Skin epidermis (tissue), 12 donors: ENCODE data around the gene PRR20G.

Experiments
- H3K27ac ChIP-seq, 21 experiments: fragments of 200-600 bp; sonication (generic) in 11 of 21; one replicate each; pipeline ENCODE4 v1.5.0; 2020; ENCODE audit warnings: mild to moderate bottlenecking in 3 of 21, inconsistent platforms in 2 of 21, moderate library complexity in 2 of 21
- H3K4me3 ChIP-seq, 7 experiments: fragments of 200-600 bp; sonication (generic) in 2 of 7; one replicate each; pipeline ENCODE4 v1.5.0; 2020; ENCODE audit warnings: inconsistent platforms in 2 of 7, mild to moderate bottlenecking in 2 of 7, moderate library complexity in 1 of 7

PRR20G gene

DNA sequence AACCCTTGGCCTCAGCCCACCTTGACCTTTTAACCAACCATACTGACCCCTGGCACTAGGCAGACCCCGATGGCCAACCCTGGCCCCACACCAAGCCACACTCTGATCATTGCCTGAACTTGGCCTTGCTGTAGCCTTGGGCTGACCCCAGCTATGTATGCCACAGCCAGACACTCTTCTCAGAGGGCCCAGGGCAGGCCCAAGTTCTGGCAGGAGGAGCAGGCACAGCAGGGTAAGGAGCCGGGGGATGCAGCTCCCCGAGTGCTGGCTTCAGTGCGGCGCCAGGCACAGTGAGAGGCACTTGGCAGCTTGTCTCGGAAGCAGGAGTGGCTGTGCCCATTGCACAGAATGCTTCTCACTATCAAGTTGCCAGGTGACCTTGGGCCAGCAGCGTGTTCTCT lies 22.3 kb downstream of the PRR20G start:
- Histone ChIP-seq H3K4me3 (no peak overlapping the region), H3K27ac (no peak overlapping the region)

- H3K4me3 ChIP-seq, result no peak overlapping the region
- H3K27ac ChIP-seq, result no peak overlapping the region
These were observed 22.9 kb downstream of the PRR20G start for GRCh38 chr3:127264794-127265514.

- H3K27ac ChIP-seq, result no peak overlapping the region
- H3K4me3 ChIP-seq, result no peak overlapping the region
These were observed 23.6 kb downstream of the PRR20G start for GRCh38 chr3:127264292-127264691.

GRCh38 chr3:127263586-127264231 lies 24.1 kb downstream of the PRR20G start:
- no peak overlapping the region for H3K4me3 ChIP-seq
- no peak overlapping the region for H3K27ac ChIP-seq

GRCh38 chr3:127263037-127263436 lies 24.8 kb downstream of the PRR20G start:
- H3K4me3 ChIP-seq, result no peak overlapping the region
- H3K27ac ChIP-seq, result no peak overlapping the region

DNA sequence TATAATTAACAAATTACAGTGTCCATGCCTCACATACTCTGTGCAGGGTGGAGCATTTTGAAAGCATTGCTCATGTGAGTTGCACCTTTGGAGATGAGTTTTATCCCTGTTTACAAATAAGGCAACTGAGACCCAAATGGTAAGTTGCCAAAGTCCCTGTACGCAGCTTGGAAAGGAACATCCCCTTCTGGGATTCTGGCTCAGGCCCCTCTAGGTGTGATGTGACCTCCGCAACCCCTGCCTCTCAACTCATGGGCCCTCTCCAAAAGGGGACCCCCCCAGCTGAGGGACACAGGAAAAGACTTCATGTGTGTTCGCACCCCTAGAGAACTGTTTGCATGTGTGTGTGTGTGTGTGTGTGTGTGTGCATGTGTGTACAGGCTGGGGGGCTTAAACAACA lies 25.3 kb downstream of the PRR20G start:
- Histone ChIP-seq H3K27ac (no peak overlapping the region), H3K4me3 (no peak overlapping the region)

GRCh38 chr3:127261925-127262324 lies 25.9 kb downstream of the PRR20G start:
- Histone ChIP-seq H3K4me3 (no peak overlapping the region), H3K27ac (no peak overlapping the region)

GRCh38 chr3:127260826-127261555 lies 26.9 kb downstream of the PRR20G start:
- no peak overlapping the region for H3K27ac ChIP-seq
- H3K4me3 ChIP-seq, result no peak overlapping the region

DNA sequence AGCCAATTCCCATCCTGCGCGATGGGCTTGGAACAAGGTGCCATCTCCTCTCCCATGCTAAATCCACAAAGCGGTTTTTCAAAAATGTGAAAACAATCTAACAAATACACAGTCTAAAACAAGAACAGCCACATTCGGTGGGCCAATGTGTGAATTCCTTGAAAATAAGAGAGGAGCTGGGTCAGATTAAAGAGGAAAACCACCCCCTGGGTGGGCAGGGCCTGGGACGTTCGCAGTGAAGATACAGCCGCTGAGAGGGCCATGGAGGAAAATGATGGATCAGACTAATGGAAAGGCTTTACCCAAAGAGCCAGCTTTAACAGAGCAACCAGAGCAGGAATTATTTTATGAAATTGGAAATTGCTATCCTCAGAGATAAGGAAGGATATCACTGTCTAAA lies 27.4 kb downstream of the PRR20G start:
- no peak overlapping the region for H3K27ac ChIP-seq
- no peak overlapping the region for H3K4me3 ChIP-seq

GRCh38 chr3:127259882-127260281 lies 28.0 kb downstream of the PRR20G start:
- H3K27ac ChIP-seq, result no peak overlapping the region
- H3K4me3 ChIP-seq, result no peak overlapping the region

DNA sequence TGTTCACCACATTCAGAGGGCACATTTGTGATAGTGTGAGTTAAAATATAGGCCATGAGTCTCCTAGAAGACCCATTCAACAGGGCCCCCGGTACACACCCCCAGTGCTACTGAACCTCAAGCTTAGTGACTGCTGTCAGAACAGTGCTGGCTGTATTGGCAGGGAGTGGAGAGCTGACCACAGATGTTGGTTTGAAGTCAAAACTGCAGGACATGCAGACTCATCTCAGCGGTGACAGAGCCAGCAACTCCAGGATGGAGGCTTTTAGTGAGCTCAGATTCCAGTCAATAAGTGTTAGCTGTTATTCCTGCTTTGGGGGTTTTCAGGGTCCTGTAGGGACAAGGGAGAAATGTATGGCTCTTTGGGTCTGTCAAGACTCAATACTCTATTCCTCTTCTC lies 29.1 kb downstream of the PRR20G start:
- H3K27ac ChIP-seq, result no peak overlapping the region

GRCh38 chr3:127257351-127257750 lies 30.5 kb downstream of the PRR20G start:
- H3K27ac ChIP-seq, result no peak overlapping the region
- no peak overlapping the region for H3K4me3 ChIP-seq

More for the DNA sequence above, 29.1 kb downstream of the PRR20G start:
- H3K4me3 ChIP-seq, result no peak overlapping the region

DNA sequence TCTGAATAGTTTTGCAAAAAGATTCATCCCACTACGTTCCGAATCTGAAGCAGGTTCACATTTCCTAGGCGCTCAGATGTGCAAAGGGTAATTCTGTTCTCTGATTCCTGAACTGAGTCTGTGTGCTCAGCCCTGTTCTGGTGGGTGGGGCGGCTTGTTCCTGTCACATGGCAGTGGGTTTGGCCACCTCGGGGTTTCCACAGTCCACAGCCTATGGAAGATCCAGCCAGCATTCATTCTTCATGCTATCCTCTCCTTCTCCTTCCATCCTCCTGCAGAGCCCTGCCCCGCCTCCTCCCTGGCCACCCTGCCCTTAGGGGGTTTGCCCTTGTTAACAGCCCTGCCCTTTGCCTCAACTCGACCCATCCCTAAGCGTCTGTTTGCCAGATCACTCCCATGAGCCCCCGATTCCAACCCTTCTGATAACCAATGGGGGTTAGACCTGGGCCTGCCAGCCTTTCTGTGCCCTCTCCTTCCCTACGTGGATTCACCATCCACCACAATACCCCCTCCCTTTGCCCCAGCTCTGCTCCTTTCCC lies 31.0 kb downstream of the PRR20G start:
- Histone ChIP-seq H3K27ac (no peak overlapping the region), H3K4me3 (no peak overlapping the region)

- Histone ChIP-seq H3K27ac (no peak overlapping the region), H3K4me3 (no peak overlapping the region)
These were observed 31.7 kb downstream of the PRR20G start for GRCh38 chr3:127256138-127256537.

- no peak overlapping the region for H3K4me3 ChIP-seq
- no peak overlapping the region for H3K27ac ChIP-seq
These were observed 32.3 kb downstream of the PRR20G start for GRCh38 chr3:127255516-127255915.

- Histone ChIP-seq H3K27ac (no peak overlapping the region), H3K4me3 (no peak overlapping the region)
These were observed 33.1 kb downstream of the PRR20G start for GRCh38 chr3:127254730-127255129.

- H3K27ac ChIP-seq, result no peak overlapping the region
- no peak overlapping the region for H3K4me3 ChIP-seq
These were observed 33.7 kb downstream of the PRR20G start for GRCh38 chr3:127254033-127254644.

GRCh38 chr3:127253491-127253890 lies 34.4 kb downstream of the PRR20G start:
- Histone ChIP-seq H3K27ac (no peak overlapping the region), H3K4me3 (no peak overlapping the region)

DNA sequence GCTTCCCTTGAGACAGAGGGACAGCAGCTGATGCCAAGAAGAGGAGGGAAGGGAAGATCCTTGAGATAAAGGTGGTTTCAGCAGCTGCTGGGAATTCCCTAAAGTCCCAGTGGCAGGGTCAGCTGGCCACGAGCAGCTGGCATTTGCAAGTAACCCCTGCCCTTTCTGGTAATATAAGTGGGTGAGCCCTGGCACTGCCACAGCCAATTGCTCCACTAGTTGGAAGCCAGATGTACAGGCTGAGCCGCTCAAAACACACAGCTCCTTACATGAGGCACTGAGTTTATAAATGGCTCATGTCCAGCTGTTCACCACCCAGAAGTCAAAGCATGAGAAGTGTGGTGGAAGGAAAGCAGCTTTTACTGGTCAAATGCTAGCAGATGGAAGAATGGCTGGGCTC lies 35.4 kb downstream of the PRR20G start:
- Histone ChIP-seq H3K27ac (no peak overlapping the region), H3K4me3 (no peak overlapping the region)

- no peak overlapping the region for H3K27ac ChIP-seq
- H3K4me3 ChIP-seq, result no peak overlapping the region
These were observed 37.8 kb downstream of the PRR20G start for GRCh38 chr3:127250032-127250431.
